ENCODE results near the gene DCTD.

DNA sequence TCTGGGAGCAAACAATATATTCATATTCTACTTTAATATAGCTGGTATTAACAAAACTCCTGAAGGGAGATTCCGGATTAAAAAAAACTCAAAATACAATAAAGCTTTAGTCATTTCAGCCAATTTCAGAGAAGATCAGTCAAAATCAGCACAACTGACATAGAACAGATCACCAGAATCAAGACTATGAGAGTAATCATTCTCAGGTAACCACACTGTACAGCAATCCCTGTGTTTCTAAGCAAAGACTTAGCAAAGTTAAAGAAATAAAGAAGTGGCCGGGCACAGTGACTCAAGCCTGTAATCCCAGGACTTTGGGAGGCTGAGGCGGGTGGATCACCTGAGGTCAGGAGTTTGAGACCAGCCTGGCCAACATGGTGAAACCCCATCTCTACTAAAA, 9.1 kb downstream of the DCTD start:
- TF ChIP-seq EZH2 (IDR thresholded peaks at IDR 0.05; ENCODE audit: insufficient read depth, poor library complexity, severe bottlenecking) = no peak
- no peak for TF ChIP-seq EZH2phosphoT487 (IDR thresholded peaks at IDR 0.05; ENCODE audit: insufficient read depth, low read depth)
